HG02981 (cell line): ENCODE measurements around the gene GSX2.
"Not testable (repeated sequence)": the region's sequence is repeated elsewhere in the genome, so short reads cannot be mapped to it uniquely, and the experiment has no call there.

Experiments
- ATAC-seq: cut with Tn5 transposase; IDR thresholded peaks from one replicate; pipeline ENCODE4 v1.9.1; 2021; ENCODE audit warnings: mild to moderate bottlenecking, moderate library complexity; ENCODE audit not compliant: unreplicated experiment

The GSX2 gene

GRCh38 chr4:54099748-54100574, at the start of gene GSX2:
TSS of gene GSX2 (plus strand) at chr4:54100163. CDS start at chr4:54100345, 182 bp downstream.
- no peak for ATAC-seq

GRCh38 chr4:54050214-54050904, 49.6 kb upstream of the GSX2 start:
- ATAC-seq, result no peak

- not testable (repeated sequence) for ATAC-seq
Observed at GRCh38 chr4:54053322-54053721, 46.6 kb upstream of the GSX2 start.

GRCh38 chr4:54054501-54054900, 45.5 kb upstream of the GSX2 start:
- no peak for ATAC-seq

- no peak for ATAC-seq
Observed at GRCh38 chr4:54055494-54055893, 44.5 kb upstream of the GSX2 start.

- ATAC-seq, result no peak
Observed at GRCh38 chr4:54056360-54056759, 43.6 kb upstream of the GSX2 start.

- ATAC-seq, result peak; percentile 37
Observed at GRCh38 chr4:54058171-54058570, 41.8 kb upstream of the GSX2 start.

- no peak for ATAC-seq
Observed at GRCh38 chr4:54060116-54060515, 39.8 kb upstream of the GSX2 start.

- ATAC-seq, result no peak
Observed at GRCh38 chr4:54061067-54061466, 38.9 kb upstream of the GSX2 start.

- no peak for ATAC-seq
Observed at GRCh38 chr4:54061873-54062272, 38.1 kb upstream of the GSX2 start.

- no peak for ATAC-seq
Observed at GRCh38 chr4:54062392-54062791, 37.6 kb upstream of the GSX2 start.

- no peak for ATAC-seq
Observed at GRCh38 chr4:54063229-54063628, 36.7 kb upstream of the GSX2 start.

GRCh38 chr4:54063737-54064316, 36.1 kb upstream of the GSX2 start:
- ATAC-seq, result peak; percentile 32

GRCh38 chr4:54064317-54065111, 35.4 kb upstream of the GSX2 start, which contains the start of gene CHIC2:
TSS of gene CHIC2 (minus strand) at chr4:54064605. CDS start at chr4:54064300, 305 bp downstream.
- peak; percentile 91 for ATAC-seq

- ATAC-seq, result no peak
Observed at GRCh38 chr4:54065282-54066087, 34.5 kb upstream of the GSX2 start.

GRCh38 chr4:54066088-54066415, 33.9 kb upstream of the GSX2 start:
- no peak for ATAC-seq

- no peak for ATAC-seq
Observed at GRCh38 chr4:54066718-54067129, 33.2 kb upstream of the GSX2 start.

GRCh38 chr4:54067166-54067565, 32.8 kb upstream of the GSX2 start:
- no peak for ATAC-seq

GRCh38 chr4:54073271-54073880, 26.6 kb upstream of the GSX2 start:
- ATAC-seq, result no peak

GRCh38 chr4:54074381-54074780, 25.6 kb upstream of the GSX2 start:
- no peak for ATAC-seq
